Upper lobe of right lung (tissue), 1 donor: ENCODE measurements around the gene FICD. TPM values are rescaled to one million over a fixed set of nuclear protein-coding genes. Genes with fewer than 3 reads are reported as not detected.

ENCODE experiments used
- ATAC-seq: fragments of 200-7000 bp; cut with Tn5 transposase; one replicate; pipeline ENCODE4 v1.9.1; 2020; ENCODE audit warnings: mild to moderate bottlenecking, moderate library complexity
- DNase-seq: peaks from one replicate; pipeline ENCODE4 v3.0.0-alpha.2; 2020
- H3K27ac ChIP-seq: fragments of 200-600 bp; one replicate; pipeline ENCODE4 v1.8.0; 2022
- H3K27me3 ChIP-seq: fragments of 200-600 bp; one replicate; pipeline ENCODE4 v1.8.0; 2022; ENCODE audit warnings: mild to moderate bottlenecking
- H3K36me3 ChIP-seq: fragments of 200-600 bp; one replicate; pipeline ENCODE4 v1.8.0; 2022
- H3K4me1 ChIP-seq: fragments of 200-600 bp; one replicate; pipeline ENCODE4 v1.8.0; 2022
- H3K4me3 ChIP-seq: fragments of 200-600 bp; one replicate; pipeline ENCODE4 v1.8.0; 2022; ENCODE audit warnings: mild to moderate bottlenecking
- H3K9me3 ChIP-seq: fragments of 200-600 bp; one replicate; pipeline ENCODE4 v1.8.0; 2022
- CTCF ChIP-seq: fragments of 200-600 bp; IDR thresholded peaks from one replicate; pipeline ENCODE4 v1.8.0; 2022; ENCODE audit warnings: antibody characterized with exemption
- intact Hi-C: fragments of 100-400 bp; cut with DNase I; formaldehyde crosslinking; loops from one replicate; pipeline ENCODE4 v1.11.0; 2022
- long read RNA-seq: library from polyadenylated mRNA; unstranded; transcript quantifications from one replicate; pipeline ENCODE4 v2.0.0, GENCODE V29; 2021
- total RNA-seq: library from RNA; stranded (reverse); fragmentation: NEBNext Ultra II Directional; extraction: Animal tissue kit (Norgen Biotek cat#: 25700); gene quantifications from one replicate; pipeline ENCODE4 v1.2.1, GENCODE V29; 2021
- donor health status: DM: no; HTN: yes; CAD: no; lungs with severe emphysema.

Gene FICD
- 10.3 TPM for total RNA-seq
- long read RNA-seq, transcript FICD-204 (3 exons, 3,347 nt) = major isoform, 35 of 42 reads
- long read RNA-seq, partial matches to known transcripts = 2 of 42 reads
- long read RNA-seq, other reads (novel, unspliced or antisense) = 4 of 42 reads

- Histone ChIP-seq H3K27ac (peak within 1 kb of the TSS; percentile 74), H3K36me3 (peaks cover 29% of the 10 kb centered on the region), H3K9me3 (no peaks in the 10 kb centered on the region), H3K27me3 (no peaks in the 10 kb centered on the region), H3K4me3 (peak within 1 kb of the TSS; percentile 86), H3K4me1 (peaks cover 11% of the 10 kb centered on the region)
- intact Hi-C loops = no loop called here
- ATAC-seq (peak; percentile 96), DNase-seq (peak; percentile 100)
- no peak for TF ChIP-seq CTCF
Measured at GRCh38 chr12:108514973-108515814, at the start of gene FICD. FICD (plus strand) TSS chr12:108515277; CDS start chr12:108516973, 1,696 bp downstream.

GRCh38 chr12:108465417-108465816 is 49.7 kb upstream of the FICD start:
- no peak for ATAC-seq
- Histone ChIP-seq H3K27me3 (peaks cover 39% of the 10 kb centered on the region), H3K9me3 (no peaks in the 10 kb centered on the region), H3K36me3 (no peaks in the 10 kb centered on the region), H3K27ac (no peak overlapping the region), H3K4me3 (no peak overlapping the region), H3K4me1 (no peaks in the 10 kb centered on the region)
- no peak for DNase-seq
- no peak for TF ChIP-seq CTCF
- intact Hi-C loops = loop anchor here (10.0 kb wide), 1 partner anchor 371 kb away; no protein-coding TSS in a partner anchor

- intact Hi-C loops = loop anchor here (10.0 kb wide), 1 partner anchor 374 kb away; no protein-coding TSS in a partner anchor
- no peak for TF ChIP-seq CTCF
- no peak for ATAC-seq
- H3K9me3 ChIP-seq = no peaks in the 10 kb centered on the region
- H3K4me1 ChIP-seq = no peaks in the 10 kb centered on the region
- H3K27me3 ChIP-seq = peaks cover 27% of the 10 kb centered on the region
- H3K36me3 ChIP-seq = no peaks in the 10 kb centered on the region
- H3K4me3 ChIP-seq = no peak overlapping the region
- DNase-seq = no peak
- H3K27ac ChIP-seq = no peak overlapping the region
Measured at GRCh38 chr12:108468196-108468968, 46.7 kb upstream of the FICD start.

- no peak overlapping the region for H3K4me3 ChIP-seq
- H3K27me3 ChIP-seq = peaks cover 6% of the 10 kb centered on the region
- ATAC-seq = no peak
- H3K9me3 ChIP-seq = no peaks in the 10 kb centered on the region
- no peaks in the 10 kb centered on the region for H3K4me1 ChIP-seq
- no peaks in the 10 kb centered on the region for H3K36me3 ChIP-seq
- DNase-seq = no peak
- no peak for TF ChIP-seq CTCF
- intact Hi-C loops = no loop called here
- no peak overlapping the region for H3K27ac ChIP-seq
Measured at GRCh38 chr12:108473400-108474055, 41.5 kb upstream of the FICD start.

GRCh38 chr12:108475396-108475795 is 39.7 kb upstream of the FICD start:
- DNase-seq (no peak), ATAC-seq (no peak)
- intact Hi-C loops = no loop called here
- H3K27ac ChIP-seq = no peak overlapping the region
- no peaks in the 10 kb centered on the region for H3K4me1 ChIP-seq
- TF ChIP-seq CTCF = no peak
- H3K27me3 ChIP-seq = peaks cover 5% of the 10 kb centered on the region
- H3K36me3 ChIP-seq = no peaks in the 10 kb centered on the region
- no peak overlapping the region for H3K4me3 ChIP-seq
- H3K9me3 ChIP-seq = no peaks in the 10 kb centered on the region
